ENCODE data around the gene ZFYVE28. TPM values are rescaled to one million over a fixed set of nuclear protein-coding genes. Genes with fewer than 3 reads are reported as not detected.
"Not testable (repeated sequence)": the region's sequence is repeated elsewhere in the genome, so short reads cannot be mapped to it uniquely, and the experiment has no call there.

Gene ZFYVE28
- total RNA-seq, 1 experiment from 2014 or later: 7.1 TPM

DNA sequence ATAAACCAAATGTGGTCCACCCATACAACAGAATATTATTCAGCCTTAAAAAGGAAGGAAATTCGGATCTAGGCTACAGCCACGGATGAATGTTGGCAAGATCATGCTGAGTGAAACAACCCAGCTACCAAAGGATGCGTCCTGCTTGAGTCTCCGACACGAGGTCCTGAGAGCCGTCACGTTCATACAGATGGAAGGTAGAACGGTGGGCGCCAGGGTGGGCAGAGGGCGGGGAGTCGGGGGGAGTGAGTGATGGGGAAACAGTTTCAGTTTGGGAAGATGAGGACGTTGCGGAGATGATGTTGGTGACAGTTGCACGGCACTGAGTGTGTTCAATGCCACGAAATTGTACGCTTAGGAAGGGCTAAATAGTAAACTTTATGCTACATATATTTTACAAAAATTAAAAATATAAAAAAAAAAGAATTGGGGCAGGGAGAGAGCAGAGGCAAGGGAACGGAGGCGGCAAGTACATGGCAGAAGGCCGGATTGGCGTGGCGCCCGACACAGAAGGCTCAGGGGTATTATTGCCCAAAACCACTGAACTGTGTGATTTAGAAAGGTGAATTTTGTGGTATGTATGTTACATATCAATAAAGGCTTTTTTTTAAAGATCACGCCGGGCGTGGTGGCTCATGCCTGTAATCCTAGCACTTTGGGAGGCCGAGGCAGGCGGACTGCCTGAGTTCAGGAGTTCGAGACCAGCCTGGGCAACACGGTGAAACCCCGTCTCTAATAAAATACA lies 141.7 kb downstream of the ZFYVE28 start:
- no peak for DNase-seq (ENCODE audit: extremely low read depth, low read depth)

DNA sequence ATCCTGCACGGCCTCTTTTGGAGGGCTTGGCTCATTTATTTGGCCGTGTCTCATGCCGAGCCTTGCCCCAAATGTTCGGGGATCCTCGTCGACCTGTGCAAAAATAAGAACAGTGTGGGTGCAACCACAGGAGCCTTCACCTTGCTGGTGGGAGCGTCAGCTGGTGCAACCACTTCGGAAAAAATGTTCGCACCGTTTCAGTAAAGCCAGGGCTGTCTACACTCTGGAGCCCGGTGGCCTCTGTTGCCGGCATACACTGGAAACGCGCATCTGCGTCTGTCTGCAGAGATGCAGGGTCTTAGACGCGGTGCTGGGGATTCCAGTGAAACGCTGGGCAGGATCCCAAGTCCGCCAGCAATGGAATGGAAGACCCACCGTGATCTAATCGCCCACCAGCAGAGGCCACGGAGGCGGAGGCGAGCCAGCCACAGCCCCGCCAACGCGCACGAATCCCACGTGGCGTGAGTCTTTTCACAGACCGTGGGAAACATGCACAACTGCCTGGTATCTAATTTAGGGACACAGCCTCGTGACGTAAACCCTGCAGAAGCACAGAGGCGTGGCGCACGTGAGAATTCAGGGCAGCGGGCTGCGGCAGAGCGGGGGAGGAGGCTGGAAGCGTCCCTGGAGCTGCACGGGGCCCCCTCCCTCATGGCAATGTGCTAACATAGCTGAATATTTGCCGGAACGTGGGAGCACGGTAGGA lies 142.7 kb downstream of the ZFYVE28 start:
- DNase-seq (ENCODE audit: extremely low read depth, low read depth): no peak

DNA sequence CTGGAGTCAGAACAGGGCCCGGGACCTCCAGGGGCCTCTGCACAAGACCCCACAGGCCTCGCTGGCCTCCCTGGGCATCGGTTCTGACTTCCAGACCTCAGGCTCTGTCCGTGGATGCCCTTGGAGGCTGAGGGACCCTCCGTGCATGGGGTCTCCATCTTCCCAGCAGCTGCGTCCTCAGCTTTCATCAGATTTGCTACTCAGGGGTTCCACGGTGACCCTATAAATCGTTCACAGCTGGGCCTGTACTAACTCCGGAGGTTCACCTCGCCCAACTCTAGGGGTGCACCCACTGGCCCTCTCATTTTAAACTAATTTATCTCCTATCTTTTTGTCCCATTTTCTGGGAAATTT lies 143.4 kb downstream of the ZFYVE28 start:
- not testable (repeated sequence) for DNase-seq (ENCODE audit: extremely low read depth, low read depth)

GRCh38 chr4:2274320-2275043 lies 144.0 kb downstream of the ZFYVE28 start:
- DNase-seq (ENCODE audit: extremely low read depth, low read depth): no peak

DNA sequence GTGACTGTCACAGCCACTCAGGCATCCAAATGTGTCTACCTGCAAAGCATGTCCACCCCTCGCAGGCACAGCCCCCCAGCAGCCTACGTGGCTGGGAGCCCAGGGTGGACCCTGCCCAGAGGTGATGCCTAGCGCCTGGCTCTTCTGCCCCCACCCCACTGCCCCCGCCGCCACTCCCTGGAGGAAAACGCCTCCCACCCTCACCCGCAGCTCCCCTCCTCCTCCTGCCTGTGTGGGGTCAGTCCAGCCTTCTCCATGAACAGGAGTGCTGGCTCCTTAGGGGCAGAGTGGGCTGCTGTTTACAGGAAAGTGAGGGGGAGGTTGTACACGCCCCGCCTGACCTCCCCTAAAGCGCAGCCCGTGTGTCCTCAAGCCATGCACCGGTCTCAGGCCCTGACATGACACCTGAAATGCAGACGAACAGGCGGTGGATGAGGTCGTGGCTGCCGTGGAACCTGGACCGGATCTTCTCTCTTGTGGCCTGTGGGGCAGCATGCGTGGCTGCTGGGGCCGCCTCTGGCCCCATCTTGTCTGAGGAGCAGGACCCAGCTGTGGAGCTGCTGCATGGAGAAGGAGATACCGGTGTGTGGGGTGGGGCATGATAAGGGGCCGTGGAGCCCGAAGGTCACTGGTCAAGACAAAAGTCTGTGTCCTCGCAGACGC lies 144.7 kb downstream of the ZFYVE28 start:
- no peak for DNase-seq (ENCODE audit: extremely low read depth, low read depth)

DNA sequence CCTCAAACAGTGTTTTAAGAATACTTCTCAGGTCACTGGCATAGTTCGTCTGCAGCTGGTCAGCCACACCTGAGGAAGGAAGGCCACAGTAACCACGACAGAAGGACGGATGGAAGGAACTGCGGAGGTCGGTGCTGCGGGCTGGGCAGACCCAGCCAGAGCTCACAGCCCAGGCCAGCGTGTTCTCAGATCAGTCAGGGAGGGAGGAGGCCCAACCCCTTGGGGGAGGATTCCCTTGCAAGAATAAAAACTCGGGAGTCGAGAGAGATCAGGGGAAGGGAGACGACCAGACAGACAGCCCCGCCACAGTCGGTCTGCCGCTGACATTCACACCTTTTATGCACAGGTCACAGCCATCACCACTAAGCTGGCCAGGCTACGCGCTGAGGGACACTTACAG lies 145.2 kb downstream of the ZFYVE28 start:
- no peak for DNase-seq (ENCODE audit: extremely low read depth, low read depth)

GRCh38 chr4:2272828-2273120 lies 145.7 kb downstream of the ZFYVE28 start:
- DNase-seq (ENCODE audit: extremely low read depth, low read depth): no peak

- DNase-seq (ENCODE audit: extremely low read depth, low read depth): no peak
Measured at GRCh38 chr4:2272026-2272827, 146.2 kb downstream of the ZFYVE28 start.

DNA sequence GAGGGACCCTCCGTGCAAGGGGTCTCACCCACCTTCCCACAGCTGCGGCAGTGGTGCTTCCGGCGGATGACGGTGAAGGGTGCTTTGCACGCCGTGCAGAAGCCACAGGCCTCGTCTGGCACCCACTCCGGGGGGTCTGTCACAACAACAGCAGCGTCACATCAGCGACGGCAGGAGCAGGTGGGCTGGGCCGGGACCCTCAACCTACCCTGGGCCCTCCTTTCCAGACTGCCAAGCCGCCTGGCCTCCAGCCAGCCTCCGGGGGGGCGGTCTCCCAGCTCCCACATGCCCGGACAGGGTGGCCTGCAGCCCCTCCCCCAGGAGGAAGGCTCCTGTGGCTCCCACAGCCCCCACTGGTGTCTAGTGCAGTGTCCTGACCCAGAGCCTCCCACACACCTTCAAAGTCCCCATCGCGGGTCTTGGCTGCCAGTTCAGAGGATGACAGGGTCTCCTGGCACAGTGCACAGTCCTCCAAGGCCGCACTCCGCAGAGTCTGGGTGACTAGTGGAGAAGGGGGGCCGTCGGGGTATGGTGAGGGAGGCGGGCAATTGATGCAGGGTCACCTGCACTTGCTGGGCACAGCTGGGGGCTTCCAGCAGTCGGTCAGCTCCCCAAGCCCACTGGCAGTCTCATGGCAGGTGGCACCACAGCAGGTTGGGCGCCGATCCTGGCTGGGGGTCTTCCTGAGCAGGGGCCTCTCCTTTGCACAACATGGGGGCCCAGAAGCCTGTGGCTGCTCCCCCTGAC lies 147.0 kb downstream of the ZFYVE28 start:
- DNase-seq (ENCODE audit: extremely low read depth, low read depth): no peak

DNA sequence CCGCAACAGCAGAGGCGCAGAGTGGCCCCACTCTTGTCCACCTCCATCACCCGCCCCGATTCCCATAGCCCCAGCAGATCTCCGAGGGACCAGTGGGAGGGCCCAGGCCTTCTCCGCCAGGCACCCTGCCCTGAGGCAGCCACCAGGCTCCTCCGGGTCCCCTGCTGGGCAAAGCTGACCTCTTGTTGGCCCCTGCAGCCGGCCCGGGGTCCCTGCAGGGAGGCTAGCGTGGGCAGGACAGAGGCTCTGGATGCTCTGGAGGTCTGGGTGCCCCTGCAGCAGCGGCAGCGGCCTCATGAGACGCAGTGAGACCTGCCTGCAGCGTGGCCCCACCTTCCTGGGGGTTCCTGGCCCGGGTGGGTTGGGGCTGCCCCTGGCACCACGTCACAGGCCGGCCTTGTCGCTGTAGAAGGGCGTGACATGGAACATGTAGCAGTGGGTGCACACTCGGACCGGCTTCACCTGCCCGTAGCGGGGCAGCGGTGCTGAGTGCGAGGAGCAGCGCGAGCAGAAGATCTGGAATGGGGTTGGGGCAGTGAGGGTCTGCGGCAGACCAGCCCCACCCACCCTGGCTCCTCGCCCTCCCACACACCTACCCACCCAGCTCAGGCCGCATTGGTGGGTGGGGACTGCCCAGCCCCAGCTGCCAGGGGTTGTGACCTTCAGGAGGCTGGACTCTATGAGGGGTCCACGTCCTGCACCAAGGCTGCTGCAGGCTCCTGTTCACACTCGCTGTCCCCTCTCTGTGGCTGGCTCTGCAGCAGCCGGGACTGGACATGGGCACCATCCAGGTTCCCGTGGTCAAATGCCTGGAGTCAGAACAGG lies 147.9 kb downstream of the ZFYVE28 start:
- no peak for DNase-seq (ENCODE audit: extremely low read depth, low read depth)

- DNase-seq (ENCODE audit: extremely low read depth, low read depth): no peak
Measured at GRCh38 chr4:2269618-2270163, 148.8 kb downstream of the ZFYVE28 start.

- no peak for DNase-seq (ENCODE audit: extremely low read depth, low read depth)
Measured at GRCh38 chr4:2269206-2269531, 149.3 kb downstream of the ZFYVE28 start.

- no peak for DNase-seq (ENCODE audit: extremely low read depth, low read depth)
Measured at GRCh38 chr4:2268357-2269205, 149.9 kb downstream of the ZFYVE28 start.

DNA sequence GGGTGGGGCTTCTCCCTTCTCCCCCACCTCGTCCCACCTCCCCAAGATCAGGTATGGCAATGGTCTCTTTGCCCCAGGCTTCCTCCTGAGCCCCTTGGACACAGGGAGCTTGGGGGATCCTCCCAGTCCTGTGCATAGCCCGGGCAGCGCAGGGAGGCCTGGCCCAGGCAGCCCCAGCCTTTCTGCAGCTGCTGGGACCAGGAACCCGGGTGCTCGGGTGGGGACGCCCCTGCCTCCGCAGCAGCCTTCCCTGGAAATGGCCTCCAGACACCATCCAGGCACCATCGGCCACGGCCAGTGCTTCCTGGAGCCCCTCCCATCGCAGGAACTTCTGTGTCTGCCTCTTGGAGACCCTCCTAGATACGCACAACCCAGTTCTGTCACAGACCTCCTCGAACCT lies 150.6 kb downstream of the ZFYVE28 start:
- no peak for DNase-seq (ENCODE audit: extremely low read depth, low read depth)

GRCh38 chr4:2267320-2267811 lies 151.1 kb downstream of the ZFYVE28 start:
- DNase-seq (ENCODE audit: extremely low read depth, low read depth): no peak

GRCh38 chr4:2266821-2267220 lies 151.6 kb downstream of the ZFYVE28 start:
- no peak for DNase-seq (ENCODE audit: extremely low read depth, low read depth)

DNA sequence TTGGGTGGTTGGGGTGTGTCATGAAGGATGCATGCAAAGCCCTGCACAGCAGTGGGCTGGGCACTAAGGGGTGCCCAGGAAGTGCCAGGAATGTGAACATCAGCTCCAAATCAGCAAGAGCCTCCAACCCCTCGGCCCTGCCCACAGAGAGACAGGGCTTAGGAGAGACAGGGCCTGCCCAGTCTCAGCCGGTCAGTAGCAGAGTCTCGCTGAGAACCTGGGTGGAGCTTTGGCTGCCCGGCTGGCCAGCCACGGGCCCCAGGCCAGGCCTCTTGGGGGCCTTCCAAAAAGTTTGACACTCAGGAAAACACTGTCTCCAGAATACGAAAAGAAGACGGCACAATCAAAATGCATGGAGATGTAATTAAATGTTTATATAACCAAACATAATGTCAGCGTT lies 152.3 kb downstream of the ZFYVE28 start:
- no peak for DNase-seq (ENCODE audit: extremely low read depth, low read depth)
